ENCODE data around the gene LDLRAD2. TPM values are rescaled to one million over a fixed set of nuclear protein-coding genes. Genes with fewer than 3 reads are reported as not detected.

Gene LDLRAD2
- total RNA-seq, 1 donor from 2014 or later = 0.17 TPM

DNA sequence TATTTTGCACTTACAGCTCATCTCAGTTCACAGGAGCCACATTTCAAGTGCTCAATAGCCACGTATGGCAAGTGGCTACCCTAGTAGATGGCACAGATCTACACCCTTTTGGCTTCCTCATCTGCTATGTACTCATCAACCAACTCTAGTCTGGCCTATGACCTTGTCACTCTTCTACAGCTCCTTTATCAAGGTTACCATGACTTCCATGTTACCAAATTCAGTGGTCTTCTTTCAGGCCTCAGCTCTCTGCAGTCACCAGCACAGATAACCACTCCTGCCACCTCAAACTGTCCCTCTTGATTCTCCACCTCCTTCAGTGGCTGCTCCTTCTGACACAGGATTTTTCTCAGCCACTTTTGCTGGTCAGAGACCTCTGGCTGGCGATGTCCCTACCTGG is 17.4 kb upstream of the LDLRAD2 start:
- DNase-seq (ENCODE audit: low read depth) = no peak
- TF ChIP-seq, protein P1, sequence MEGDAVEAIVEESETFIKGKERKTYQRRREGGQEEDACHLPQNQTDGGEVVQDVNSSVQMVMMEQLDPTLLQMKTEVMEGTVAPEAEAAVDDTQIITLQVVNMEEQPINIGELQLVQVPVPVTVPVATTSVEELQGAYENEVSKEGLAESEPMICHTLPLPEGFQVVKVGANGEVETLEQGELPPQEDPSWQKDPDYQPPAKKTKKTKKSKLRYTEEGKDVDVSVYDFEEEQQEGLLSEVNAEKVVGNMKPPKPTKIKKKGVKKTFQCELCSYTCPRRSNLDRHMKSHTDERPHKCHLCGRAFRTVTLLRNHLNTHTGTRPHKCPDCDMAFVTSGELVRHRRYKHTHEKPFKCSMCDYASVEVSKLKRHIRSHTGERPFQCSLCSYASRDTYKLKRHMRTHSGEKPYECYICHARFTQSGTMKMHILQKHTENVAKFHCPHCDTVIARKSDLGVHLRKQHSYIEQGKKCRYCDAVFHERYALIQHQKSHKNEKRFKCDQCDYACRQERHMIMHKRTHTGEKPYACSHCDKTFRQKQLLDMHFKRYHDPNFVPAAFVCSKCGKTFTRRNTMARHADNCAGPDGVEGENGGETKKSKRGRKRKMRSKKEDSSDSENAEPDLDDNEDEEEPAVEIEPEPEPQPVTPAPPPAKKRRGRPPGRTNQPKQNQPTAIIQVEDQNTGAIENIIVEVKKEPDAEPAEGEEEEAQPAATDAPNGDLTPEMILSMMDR (conservative IDR thresholded peaks at IDR 0.05; ENCODE audit: low read depth, low read length) = no peak
- no peak overlapping the region for H3K4me3 ChIP-seq (ENCODE audit: low read depth, low read length)

DNA sequence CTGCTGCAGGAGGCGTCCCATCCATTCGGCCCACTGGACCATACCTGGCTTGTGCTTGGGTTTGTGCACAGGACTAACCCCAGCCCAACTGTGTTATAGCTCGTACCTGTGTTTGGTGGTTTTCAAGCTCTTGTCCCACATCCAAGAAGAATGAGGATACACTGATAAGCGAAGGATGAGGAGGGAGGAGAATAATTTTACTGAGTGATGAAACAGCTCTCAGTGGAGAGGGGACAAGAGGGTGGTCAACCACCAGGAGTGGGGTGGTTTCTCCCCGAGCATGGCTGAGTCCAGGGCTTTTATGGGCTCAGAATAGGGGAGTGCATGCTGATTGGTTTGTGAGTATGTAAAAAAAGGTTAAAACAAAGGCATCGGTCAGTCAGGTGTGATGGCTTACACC is 17.0 kb upstream of the LDLRAD2 start:
- no peak overlapping the region for H3K4me3 ChIP-seq (ENCODE audit: low read depth, low read length)

DNA sequence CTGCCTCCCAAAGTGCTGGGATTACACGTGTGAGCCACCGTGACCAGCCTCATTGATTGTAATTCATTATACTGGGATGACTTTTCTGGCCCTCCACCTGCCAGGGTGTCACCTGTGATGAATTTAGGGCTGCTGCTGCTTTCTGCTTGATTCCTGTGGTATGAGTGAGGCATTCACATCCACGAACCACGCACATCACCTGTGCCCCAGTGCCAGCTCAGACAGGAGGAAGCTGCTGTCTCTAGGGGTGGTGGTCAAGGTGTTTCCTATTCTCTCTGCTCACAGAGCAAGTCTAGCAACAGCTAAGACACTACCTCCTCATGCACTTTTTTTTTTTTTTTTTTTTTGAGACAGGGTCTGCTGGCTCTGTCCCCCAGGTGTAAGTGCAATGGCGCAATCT is 12.3 kb upstream of the LDLRAD2 start:
- no peak overlapping the region for H3K4me3 ChIP-seq (ENCODE audit: low read depth, low read length)
- no peak for DNase-seq (ENCODE audit: low read depth)
- TF ChIP-seq, protein P1 (conservative IDR thresholded peaks at IDR 0.05; ENCODE audit: low read depth, low read length) = no peak

More for the DNA sequence above, 17.0 kb upstream of the LDLRAD2 start:
- TF ChIP-seq, protein P1 (conservative IDR thresholded peaks at IDR 0.05; ENCODE audit: low read depth, low read length) = no peak
- no peak for DNase-seq (ENCODE audit: low read depth)

DNA sequence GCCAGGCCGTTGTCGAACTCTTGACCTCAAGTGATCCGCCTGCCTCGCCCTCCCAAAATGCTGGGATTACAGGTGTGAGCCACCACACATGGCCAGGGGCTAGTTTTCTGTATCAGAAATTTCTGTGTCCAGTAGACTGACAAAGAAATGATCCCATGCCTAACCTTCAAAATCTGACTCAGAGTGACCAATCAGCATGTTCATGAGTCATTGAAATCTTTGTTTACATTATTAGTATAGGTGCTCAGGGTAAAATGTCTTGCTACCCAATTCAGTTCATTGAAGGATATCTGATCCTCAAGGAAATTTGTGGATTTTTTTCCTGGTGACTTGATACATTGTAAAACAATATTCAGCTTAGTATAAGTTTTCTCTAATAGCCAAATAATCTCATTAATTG is 11.0 kb upstream of the LDLRAD2 start:
- no peak for DNase-seq (ENCODE audit: low read depth)
- no peak overlapping the region for H3K4me3 ChIP-seq (ENCODE audit: low read depth, low read length)
- TF ChIP-seq, protein P1 (conservative IDR thresholded peaks at IDR 0.05; ENCODE audit: low read depth, low read length) = no peak

DNA sequence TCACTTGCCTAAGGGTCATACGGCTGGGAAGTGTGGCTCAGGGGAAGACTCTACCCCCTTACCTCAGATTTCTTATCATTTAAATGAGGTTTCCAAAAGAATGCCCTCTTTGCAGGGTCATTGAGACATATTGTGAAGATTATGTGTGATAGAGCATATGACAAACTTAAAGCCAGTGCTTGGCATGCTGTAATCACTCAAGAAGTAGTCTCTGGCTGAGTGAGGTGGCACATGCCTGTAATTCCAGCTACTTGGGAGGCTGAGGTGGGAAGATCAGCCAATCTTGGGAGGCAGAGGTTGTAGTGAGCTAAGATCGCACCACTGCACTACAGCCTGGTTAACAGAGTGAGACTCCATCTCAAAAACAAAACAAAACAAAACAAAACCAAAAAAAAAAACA is 7.5 kb upstream of the LDLRAD2 start:
- TF ChIP-seq, protein P1 (conservative IDR thresholded peaks at IDR 0.05; ENCODE audit: low read depth, low read length) = no peak
- no peak for DNase-seq (ENCODE audit: low read depth)
- no peak overlapping the region for H3K4me3 ChIP-seq (ENCODE audit: low read depth, low read length)

DNA sequence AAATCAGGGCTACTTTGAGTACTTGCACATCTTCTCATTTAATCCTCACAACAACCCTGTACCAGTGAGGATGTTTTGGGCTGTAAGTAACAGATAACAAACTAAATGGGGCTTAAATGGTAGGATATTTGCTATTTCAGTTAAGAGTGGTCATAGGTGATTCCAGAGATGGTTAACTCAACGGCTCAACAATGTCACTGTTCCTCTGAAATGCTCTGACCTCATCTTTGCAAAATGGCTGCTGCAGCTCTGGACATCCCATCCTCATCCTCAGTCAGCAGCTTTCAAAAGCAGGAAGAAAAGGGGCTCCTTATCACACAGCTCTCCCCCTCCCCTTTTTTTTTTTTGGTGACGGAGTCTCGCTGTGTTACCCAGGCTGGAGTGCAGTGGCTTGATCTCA is 1.5 kb downstream of the LDLRAD2 start:
- H3K4me3 ChIP-seq (ENCODE audit: low read depth, low read length) = no peak overlapping the region
- TF ChIP-seq, protein P1 (conservative IDR thresholded peaks at IDR 0.05; ENCODE audit: low read depth, low read length) = no peak
- DNase-seq (ENCODE audit: low read depth) = no peak

DNA sequence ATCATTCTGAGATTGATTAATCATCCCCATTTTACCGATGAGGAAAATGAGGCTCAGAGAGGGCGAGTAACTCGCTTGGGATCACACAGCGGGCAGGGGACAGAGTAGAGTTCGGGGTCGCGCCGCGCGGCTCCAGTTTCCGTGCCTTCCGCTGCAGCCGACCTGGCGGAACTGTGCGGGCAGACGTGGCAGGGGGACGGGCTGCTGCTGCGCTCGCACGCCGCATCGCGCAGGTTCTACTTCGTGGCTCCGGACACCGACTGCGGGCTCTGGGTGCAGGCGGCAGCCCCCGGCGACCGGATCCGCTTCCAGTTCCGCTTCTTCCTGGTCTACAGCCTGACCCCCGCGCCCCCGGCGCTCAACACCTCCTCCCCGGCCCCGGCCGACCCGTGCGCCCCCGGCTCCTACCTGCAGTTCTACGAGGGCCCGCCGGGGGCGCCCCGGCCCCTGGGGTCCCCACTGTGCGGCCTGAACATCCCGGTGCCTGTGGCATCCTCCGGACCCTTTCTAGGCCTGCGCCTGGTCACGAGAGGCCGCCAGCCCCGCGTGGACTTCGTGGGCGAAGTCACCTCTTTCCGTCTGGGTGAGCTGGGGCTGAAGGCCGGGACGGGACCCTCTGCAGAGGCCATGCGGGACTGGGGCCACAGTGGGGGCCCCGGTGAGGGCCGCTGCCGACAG is 2.3 kb downstream of the LDLRAD2 start:
- DNase-seq (ENCODE audit: low read depth) = no peak
- TF ChIP-seq, protein P1 (conservative IDR thresholded peaks at IDR 0.05; ENCODE audit: low read depth, low read length) = peak; percentile 56
- H3K4me3 ChIP-seq (ENCODE audit: low read depth, low read length) = peak overlapping the region; percentile 40

All from epithelial cell of proximal tubule (primary cell).